Measurements from ENCODE around the gene SLC13A3.

Gene SLC13A3

GRCh38 chr20:46602429-46602828, 48.8 kb downstream of the SLC13A3 start:
- DNase-seq: no peak

- no peak for DNase-seq
These were observed 49.6 kb downstream of the SLC13A3 start for GRCh38 chr20:46601603-46602122.

- DNase-seq: no peak
These were observed 50.9 kb downstream of the SLC13A3 start for GRCh38 chr20:46600286-46600752.

- no peak for DNase-seq
These were observed 51.9 kb downstream of the SLC13A3 start for GRCh38 chr20:46599227-46599987.

GRCh38 chr20:46595933-46596332, 55.3 kb downstream of the SLC13A3 start:
- DNase-seq: no peak

GRCh38 chr20:46594725-46595124, 56.5 kb downstream of the SLC13A3 start:
- DNase-seq: no peak

GRCh38 chr20:46592580-46593362, 58.5 kb downstream of the SLC13A3 start:
- no peak for DNase-seq

GRCh38 chr20:46590443-46590842, 60.8 kb downstream of the SLC13A3 start:
- DNase-seq: no peak

- no peak for DNase-seq
These were observed 62.4 kb downstream of the SLC13A3 start for GRCh38 chr20:46588532-46589511.

GRCh38 chr20:46587986-46588385, 63.3 kb downstream of the SLC13A3 start:
- DNase-seq: no peak

GRCh38 chr20:46586724-46587123, 64.5 kb downstream of the SLC13A3 start:
- no peak for DNase-seq

- no peak for DNase-seq
These were observed 66.8 kb downstream of the SLC13A3 start for GRCh38 chr20:46584508-46584907.

- DNase-seq: no peak
These were observed 67.6 kb downstream of the SLC13A3 start for GRCh38 chr20:46583411-46584214.

- DNase-seq: no peak
These were observed 68.6 kb downstream of the SLC13A3 start for GRCh38 chr20:46582648-46583047.

GRCh38 chr20:46581391-46581790, 69.9 kb downstream of the SLC13A3 start:
- DNase-seq: no peak

- DNase-seq: no peak
These were observed 70.5 kb downstream of the SLC13A3 start for GRCh38 chr20:46580613-46581205.

GRCh38 chr20:46578745-46579144, 72.5 kb downstream of the SLC13A3 start:
- DNase-seq: no peak

- no peak for DNase-seq
These were observed 74.4 kb downstream of the SLC13A3 start for GRCh38 chr20:46576774-46577395.

GRCh38 chr20:46575937-46576461, 75.3 kb downstream of the SLC13A3 start:
- no peak for DNase-seq

- DNase-seq: no peak
These were observed 75.9 kb downstream of the SLC13A3 start for GRCh38 chr20:46575394-46575793.
